Inflammatory macrophage (primary cell): ENCODE measurements around the gene SCARF2.
"Not testable (repeated sequence)": the region's sequence is repeated elsewhere in the genome, so short reads cannot be mapped to it uniquely, and the experiment has no call there.

Source experiments
- DNase-seq, 2 donors: peaks; one replicate each; pipeline ENCODE4 v3.0.0-alpha.2; 2020 to 2022

Gene SCARF2

DNA sequence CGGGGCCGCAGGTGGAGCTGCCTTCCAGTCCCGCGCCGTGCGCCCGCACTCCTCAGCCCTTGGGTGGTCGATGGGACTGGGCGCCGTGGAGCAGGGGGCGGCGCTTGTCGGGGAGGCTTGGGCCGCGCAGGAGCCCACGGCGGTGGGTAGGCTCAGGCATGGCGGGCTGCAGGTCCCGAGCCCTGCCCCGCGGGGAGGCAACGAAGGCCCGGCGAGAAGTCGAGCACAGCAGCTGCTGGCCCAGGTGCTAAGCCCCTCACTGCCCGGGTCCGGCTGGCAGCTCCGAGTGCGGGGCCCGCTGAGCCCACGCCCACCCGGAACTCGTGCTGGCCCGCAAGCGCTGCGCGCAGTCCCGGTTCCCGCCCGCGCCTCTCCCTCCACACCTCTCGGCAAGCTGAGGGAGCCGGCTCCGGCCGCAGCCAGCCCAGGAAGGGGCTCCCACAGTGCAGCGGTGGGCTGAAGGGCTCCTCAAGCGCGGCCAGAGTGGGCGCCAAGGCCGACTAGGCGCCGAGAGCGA is 45.2 kb downstream of the SCARF2 start:
- DNase-seq, result not testable (repeated sequence)

DNA sequence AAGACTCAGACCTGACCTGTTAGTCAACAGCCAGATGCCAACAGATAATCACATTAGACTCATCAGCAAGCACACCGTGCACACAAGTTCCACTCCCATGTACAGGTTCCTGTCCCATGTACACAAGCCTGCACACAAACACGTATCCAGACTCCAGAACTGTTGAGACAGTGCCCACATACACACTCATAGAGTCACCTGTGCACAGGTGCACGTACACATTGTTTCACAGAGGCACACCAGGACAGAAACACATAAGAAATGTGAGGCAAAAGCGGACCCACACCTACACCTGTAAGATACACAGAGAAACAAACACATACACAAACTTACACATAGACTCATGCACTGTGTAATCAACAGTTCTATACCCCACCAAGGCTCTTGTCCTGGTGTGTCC is 46.4 kb downstream of the SCARF2 start:
- no peak for DNase-seq

DNA sequence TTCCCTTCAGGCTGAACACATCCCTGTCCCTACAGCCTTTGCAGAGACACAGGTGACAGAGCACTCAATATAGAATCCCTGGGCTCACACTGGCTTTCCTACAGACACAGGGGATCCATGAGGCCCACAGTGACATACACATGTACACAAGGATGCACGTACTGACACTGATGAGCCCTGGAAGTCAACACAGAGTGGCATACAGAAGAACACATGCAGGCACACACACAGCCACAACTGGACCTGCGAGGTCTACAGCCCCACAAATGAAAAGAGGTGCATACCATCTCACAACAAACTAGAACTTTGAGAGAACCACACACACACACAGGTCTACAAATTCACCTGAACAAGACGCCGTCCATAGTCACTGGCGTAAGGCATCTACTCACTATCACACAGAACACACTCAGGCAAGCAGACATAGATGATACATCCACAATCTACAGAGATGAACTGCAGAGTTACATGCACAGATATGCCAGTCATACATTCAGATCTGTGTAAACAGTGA is 47.2 kb downstream of the SCARF2 start:
- DNase-seq, result no peak

DNA sequence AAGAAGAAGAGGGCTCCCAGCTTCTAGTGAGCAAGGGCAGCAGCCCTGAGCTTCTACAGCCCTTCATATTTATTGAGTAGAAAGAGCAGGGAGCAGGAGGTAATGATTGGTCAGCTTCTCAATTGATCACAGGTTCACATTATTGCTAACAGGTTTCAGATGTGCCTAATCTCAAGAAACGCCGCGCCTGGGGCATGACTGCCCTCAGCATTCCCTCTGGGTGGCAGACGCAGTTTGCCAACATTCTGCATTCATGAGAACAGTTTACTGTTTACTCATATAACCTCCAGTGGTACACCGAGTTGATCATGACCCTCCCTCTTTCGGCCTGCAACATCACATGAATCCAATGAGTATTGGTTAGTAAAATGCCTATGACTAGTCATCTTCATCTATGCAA is 48.3 kb downstream of the SCARF2 start:
- no peak for DNase-seq

DNA sequence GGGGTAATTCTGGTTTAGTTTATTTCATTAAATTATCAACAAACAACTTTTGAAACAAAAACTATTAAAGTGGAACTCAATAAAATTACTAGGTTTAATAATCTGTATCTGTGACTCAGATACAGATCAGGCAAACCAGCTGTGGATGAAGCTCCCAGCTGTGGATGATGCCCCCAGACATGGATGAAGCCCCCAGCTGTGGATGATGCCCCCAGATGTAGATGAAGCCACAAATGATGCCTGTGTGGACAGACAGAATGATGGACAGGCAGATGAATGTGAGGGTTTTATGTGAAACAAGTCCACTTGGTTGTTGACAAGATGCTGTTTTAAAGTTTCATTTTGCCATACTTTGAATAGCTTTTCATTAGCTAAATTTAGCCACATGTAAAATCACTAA is 49.4 kb downstream of the SCARF2 start:
- DNase-seq, result no peak

DNA sequence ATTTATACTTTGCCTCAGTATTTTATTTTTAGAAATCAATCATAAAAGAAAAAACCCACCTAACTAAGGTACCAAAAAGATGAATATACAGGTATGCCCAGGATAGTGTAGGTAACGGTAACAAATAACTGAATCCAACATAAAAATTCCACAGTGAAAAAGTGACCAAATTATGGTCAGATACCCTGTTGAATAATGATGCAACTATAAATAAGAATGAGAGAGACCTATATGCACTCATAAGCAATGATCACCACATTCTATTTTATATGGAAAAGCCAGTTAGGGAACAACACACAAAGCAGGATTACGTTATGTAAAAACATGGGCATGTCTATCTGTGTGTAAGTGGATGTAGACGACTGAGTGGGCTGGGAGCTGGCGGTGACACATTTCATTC is 50.7 kb downstream of the SCARF2 start:
- peak in 1 of 2 donors; percentile 12 for DNase-seq

DNA sequence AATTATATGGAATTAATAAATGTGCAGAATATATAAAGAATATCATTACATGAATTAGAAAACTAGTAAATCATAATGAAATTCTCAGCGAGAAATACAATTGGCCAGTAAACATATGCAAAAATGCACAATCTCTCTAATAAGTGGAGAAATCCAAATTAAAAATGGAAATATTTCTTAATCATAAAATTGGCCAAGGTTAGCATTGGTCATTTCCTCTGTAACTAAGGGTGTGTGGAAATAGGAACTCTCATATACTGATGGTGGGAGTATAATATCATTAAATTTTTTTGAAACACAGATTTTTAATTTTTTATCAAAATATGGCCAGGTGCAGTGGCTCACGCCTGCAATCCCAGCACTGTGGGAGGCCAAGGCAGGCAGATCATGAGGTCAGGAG is 51.3 kb downstream of the SCARF2 start:
- DNase-seq, result peak in 1 of 2 donors; percentile 66

DNA sequence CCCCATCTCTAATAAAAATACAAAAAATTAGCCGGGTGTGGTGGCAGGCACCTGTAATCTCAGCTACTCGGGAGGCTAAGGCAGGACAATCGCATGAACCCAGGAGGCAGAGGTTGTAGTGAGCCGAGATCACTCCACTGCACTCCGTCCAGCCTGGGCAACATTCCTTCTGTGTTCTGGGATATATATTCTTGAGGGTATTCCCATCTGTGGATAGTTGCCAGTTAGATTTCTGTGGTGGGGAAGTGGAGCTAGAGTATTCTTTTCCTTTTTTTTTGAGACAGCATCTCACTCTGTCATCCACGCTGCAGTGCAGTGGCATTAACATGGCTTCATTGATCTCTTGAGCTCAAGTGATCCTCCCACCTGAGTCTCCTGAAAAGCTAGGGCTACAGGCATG is 52.8 kb downstream of the SCARF2 start:
- no peak for DNase-seq

DNA sequence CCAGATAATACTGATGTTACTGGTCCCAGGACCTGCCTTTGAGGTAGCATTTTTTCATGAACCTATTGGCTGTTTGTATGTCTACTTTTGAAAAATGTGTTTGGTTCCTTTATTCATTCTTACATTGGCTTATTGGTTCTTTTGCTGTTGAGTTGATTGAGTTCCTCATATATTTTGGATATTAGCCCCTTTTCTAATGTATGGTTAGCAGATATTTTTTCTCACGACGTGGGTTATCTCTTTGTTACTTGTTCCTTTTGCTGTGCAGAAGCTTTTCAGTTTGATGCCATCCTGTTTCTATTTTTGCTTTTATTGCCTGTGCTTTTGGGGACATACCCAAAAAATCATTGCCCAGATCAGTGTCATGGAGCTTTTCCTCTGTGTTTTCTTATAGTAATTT is 53.5 kb downstream of the SCARF2 start:
- DNase-seq, result no peak

DNA sequence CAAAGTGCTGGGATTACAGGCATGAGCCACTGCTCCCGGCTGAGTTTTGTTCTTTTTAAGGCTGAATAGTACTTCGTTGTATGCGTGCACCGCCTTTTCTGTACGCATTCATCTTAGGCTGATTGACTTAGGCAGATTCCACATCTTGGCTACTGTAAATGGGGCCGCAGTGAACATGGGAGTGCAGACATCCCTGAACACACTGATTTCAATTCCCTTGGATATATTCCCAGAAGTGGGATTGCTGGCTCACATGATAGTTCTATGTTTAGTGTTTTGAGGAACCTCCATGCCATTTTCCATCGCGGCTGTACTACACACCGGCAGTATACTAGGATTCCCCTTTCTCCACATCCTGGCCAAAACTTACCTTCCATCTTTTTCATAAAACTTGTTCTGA is 54.1 kb downstream of the SCARF2 start:
- DNase-seq, result no peak

DNA sequence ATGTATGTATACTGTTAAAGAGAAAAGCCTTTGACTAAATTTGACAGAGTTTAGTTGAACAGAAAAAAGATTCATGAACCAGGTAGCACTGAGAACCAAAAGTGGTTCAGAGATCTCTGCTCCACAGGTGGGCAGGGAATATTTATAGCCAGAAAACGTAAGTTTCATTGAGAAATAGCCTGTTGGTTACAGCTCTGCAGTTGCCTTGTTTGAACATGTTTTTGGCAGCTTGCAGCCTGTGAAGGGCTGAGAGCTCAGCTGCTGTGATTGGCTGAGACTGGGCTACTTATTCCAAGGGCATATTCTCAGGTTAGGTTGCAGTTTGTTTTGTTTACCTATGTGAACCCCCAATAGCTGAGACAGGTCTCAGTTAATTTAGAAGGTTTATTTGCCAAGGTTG is 57.1 kb downstream of the SCARF2 start:
- DNase-seq, result no peak

DNA sequence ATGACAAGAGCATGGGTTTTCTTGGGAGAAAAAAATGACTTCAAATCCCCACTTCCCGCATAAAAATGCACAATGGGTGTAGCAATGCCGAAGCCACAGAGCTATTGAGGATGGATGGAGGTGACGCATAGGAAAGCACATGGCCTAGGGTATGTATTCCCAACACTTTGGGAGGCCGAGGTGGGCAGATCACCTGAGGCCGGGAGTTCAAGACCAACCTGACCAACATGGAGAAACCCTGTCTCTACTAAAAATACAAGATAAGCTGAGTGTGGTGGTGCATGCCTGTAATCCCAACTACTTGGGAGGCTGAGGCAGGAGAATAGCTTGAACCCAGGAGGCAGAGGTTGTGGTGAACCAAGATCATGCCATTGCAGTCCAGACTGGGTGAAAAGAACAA is 58.9 kb downstream of the SCARF2 start:
- DNase-seq, result not testable (repeated sequence)

DNA sequence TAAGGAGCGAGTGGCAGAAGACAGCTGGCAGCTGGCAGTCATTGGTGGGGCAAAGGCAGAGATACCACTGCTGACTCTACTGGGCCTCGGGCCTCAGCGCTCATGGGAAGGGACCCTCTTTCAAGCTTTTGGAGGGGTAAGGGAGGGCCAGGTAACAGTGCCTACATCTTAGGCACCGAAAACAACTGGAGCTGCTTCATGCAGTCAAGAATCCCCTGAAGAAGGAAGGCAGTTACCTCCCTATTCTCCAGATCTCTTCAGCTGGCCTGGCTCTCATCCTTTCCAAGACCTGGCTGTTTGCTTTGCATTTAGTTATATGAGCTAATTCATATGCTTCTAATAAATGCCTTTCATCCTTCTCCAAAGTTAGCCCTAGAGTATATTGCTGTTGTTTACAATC is 59.5 kb downstream of the SCARF2 start:
- DNase-seq, result no peak

DNA sequence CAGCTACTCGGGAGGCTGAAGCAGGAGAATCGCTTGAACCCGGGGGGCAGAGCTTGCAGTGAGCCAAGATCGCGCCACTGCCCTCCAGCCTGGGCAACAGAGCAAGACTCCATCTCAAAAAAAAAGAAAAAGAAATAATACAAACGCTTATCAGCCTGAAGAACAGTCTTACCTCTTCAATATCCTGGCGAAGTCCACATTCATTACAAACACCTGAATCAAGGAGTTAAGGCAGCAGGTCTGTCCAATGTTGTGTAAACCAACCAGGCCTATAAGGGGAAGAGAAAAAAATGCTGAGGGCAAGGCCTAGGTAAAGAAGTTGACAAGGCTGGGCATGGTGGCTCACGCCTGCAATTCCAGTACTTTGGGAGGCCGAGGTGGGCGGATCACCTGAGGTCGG is 60.6 kb downstream of the SCARF2 start:
- DNase-seq, result not testable (repeated sequence)

DNA sequence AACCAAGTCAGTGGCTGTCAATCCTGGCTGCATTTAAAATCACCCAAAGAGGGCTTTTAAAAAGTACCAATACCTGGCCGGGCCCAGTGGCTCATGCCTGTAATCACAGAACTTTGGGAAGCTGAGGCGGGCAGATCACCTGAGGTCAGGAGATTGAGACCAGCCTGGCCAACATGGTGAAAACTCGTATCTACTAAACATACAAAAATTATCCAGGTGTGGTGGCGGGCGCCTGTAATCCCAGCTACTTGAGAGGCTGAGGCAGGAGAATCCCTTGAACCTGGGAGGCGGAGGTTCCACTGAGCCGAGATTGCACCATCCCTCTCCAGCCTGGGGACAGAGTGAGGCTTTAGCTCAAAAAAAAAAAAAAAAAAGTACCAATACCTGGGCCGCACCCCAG is 61.3 kb downstream of the SCARF2 start:
- not testable (repeated sequence) for DNase-seq
